ENCODE measurements around the gene MIEF1.

Gene MIEF1

DNA sequence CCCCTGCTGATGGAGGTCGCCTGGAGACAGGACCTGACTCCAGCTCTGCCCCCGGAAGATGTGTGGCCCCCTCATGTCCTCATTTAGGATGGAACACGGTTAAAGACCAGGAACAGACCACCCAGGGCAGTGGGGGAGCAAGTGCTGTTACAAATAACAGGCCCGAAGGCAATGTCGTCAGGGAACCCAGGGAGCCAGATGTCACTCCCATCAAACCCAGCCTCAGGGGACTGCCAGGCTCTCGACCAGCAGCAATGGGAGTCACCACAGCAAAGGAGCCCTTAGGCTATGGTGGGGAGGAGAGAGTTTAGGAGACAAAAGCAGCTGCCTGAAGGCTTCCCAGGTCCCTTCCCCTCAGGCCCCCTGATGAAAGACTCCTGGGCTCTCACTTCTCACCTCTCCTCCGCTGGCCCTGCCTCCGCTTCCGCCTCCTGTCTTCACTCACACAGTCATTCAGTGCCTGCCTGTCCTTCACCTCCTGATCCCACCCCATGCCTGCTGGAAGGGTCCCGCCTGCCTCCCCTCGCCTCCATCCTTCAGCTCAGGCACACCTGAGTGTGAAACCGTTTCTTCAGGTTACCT, 26.1 kb downstream of the MIEF1 start:
- DNase-seq (ENCODE audit: low read depth, low spot score), result no peak

DNA sequence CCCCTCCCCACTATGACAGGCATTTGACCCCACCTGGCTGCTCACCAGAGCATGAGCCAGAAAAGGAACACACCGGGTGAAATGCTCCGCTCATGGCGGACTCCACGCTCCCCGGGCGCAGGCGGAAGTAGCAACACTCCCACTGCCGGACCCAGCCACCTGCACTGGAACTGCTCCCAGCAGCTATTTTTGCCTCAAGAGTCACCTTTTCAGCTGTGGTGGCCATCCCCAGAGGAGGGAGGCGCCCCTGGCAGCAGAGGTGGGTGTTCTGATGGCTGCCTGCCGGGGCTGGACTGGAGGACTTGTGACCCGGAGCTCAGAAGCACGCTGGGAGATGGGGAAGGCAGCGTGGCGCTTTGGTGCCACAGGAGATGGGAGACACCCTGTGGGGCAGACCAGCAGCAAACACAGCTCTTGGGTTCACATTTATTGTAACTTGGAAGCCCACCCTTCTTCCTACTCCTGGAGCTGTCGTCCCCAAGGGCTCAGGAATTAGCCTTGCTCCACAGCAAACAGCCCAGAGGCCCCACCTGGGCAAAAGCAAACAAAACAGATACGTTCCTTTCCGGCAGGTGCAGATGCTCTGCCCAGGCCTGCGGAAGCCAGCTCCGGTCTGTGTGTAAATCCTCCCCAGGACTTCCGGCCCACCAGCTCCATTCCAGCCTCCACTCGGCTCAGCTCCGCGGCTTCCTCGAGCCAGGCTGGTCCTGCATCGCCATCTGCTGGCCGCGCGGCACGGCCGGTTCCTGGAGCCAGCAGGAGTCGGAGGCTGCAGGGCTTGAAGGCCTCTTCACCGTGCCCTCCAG, 26.8 kb downstream of the MIEF1 start:
- peak; percentile 77 for DNase-seq (ENCODE audit: low read depth, low spot score)

DNA sequence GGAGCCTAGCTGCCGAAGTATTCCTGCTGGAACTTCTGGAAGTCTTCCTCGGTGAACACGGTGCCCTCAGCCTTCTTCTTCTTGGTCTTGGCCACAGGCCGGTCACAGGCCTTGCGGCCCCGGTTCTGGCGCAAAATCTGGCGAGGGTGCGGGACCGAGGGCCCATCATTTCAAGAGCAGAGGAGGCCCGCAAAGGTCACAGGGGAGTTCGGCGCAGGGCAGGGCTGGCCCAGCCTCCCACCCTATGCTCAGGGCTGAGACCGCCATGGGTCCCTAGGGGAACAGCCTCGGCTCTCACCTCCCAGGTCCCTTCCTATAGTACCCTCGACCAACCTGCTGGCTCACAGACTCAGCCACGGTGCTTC, 27.4 kb downstream of the MIEF1 start:
- DNase-seq (ENCODE audit: low read depth, low spot score), result no peak

DNA sequence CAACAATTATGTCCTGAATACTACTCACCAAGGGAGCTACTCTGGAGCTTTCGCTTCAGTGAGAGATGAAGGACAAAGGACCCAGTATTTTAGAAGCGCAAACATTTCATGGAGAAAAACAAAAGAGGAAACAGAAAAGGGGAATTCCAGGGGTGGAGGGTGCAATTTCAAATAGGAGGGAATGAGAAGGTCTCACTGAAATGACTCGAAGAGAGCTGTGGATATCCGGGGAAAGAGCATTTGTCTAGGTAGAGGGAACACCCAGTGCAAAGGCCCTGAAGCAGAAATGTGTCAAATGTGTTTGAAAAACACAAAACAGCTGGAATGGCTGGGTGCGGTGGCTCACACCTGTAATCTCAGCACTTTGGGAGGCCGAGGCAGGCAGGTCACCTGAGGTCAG, 28.0 kb downstream of the MIEF1 start:
- no peak for DNase-seq (ENCODE audit: low read depth, low spot score)

DNA sequence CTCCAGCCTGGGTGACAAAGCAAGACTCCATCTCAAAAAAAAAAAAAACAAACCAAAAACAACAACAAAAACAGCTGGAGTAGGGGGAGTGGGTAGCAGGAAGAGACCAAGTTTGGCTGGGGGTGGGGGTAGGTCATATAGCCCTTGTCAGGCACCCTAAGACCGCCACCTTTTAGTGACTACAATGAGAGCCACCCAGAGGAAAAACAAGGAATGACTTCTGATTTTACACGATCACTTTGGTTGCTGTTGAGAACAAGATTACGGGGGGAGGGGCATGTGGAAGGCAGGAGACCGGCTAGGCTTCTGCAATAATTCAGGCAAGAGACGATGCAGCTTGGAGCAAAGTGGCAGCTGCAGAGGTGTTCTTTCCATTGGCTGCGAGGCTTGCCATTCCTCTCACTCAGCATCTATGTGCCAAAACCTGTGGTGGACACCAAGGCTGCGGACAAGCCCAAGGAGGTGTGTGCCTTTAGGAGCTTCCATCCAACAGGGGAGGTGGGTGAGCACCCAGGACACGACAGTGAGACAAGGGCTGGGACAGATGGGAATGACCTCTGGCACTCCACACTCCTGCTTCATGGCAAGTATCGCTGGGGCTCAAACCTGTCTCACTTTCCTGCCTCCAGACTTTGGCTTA, 28.7 kb downstream of the MIEF1 start:
- DNase-seq (ENCODE audit: low read depth, low spot score), result no peak

DNA sequence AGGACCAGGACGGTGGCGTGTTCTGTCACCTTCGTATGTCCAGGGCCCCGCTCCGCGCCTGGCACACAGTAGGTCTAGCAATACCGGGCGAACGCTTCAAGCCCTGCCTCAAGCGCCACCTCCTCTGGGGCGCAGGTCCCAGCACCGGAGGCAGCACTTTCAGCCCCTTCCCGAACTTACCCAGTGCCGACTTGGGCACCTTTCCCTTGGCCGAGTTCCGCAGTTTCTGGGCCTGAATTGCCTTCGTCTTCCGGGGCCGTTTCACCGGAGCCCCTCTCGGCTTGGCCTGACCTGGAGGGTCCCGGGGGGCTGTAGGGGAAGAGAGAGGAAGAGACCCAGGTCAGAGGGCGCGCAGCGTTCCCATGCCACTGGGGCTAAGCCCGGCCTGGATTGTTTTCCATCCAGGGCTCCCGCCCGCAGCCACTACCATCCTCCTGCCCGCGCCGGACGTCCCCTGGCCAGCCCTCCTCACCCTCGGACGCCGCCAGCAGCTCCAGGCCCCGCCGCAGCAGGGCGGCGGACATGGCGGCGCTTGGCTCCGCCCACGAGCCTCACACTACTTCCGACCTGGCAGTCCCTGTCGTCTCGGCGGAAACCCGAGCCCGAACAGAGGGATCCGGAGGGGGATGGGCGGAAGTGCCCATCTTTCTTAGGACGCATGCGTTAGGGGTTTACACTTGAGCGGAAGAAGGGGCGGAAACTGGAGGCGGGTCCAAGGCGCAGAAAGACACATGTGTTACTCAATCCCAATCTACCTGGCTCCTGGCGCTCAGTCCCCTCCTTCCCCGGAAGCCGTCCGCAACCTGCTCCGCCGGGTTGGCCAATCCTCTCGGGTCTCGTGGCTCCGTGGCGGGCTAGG, 30.4 kb downstream of the MIEF1 start, which contains the start of gene RPS19BP1:
Gene RPS19BP1 (minus strand): TSS at position 534 of the 859 bp plus-strand sequence. CDS start 10 bp downstream, at position 524.
- peak; percentile 99 for DNase-seq (ENCODE audit: low read depth, low spot score)

DNA sequence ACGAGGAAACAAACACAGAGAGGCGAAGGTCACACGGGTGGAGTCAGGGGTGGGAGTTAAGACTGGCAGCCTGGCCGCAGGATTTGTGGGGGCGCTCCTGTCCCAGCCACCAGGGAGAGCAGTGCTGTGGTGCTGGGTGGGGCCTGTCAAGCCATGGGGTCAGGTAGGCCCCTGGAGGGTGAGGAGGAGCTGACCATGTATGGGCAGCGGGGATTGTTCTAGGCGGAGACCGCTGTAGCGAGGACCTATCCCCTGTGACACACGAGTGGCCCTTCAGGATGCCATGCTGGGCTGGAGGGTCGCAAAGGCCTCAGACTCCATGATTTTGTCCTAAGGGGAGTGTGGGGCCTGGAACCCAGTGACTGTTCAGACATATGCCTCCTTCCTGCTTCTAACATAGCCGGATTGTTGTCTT, 32.0 kb downstream of the MIEF1 start:
- no peak for DNase-seq (ENCODE audit: low read depth, low spot score)

DNA sequence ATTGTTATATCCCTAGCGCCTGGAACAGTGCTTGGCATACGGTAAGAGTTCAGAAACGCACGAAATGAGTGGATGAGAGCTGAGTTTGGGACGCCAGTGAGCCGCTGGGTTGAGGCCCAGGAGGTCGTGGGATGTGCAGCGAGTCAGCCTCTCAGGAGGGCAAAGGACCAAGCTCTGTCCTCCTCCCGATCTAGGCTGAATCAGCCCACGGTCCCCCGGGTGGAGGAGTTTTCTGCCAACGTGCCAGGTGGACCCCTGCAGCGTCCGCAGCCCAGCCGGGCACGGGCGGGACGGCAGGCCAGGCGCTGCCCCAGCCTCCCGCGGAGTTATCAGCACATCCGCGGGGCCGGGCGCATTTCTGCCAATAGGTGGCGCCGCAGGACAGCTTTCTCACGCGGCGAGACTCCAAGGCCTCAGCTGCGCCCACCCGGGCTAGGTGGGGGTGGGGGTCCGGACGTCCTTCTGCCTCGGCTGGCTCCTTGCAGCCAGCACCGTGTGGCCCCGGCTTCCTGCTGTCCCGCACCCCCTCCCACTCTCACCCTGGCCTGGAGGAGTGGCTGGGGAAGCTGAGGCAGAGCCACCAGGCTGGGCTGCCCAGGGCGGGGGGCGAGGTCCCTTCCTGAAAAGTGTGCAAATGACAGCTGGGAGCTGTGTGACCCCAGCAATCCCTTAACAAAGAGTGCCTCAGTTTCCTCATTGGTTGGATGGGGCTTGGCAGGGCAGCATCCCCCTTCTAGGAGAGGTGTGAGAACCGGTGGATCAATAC, 32.7 kb downstream of the MIEF1 start:
- peak; percentile 60 for DNase-seq (ENCODE audit: low read depth, low spot score)

DNA sequence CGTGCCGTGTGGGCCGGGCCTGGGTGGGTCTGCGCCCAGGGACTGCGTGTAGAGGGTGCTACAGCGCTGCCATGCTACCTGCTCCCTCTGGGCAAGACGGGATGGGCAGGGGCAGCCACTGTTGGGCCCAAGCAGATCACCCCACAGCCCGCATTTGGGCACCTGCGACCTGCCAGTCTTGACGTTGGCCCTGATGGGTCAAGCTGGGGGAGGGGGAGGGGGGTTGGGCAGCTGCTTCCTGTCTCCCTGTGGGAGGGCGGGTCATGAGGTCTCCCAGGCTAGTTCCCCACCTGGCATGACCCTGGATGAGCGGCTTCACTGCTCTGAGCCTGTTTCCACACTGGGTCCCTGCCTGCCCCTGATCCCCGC, 33.3 kb downstream of the MIEF1 start:
- no peak for DNase-seq (ENCODE audit: low read depth, low spot score)

DNA sequence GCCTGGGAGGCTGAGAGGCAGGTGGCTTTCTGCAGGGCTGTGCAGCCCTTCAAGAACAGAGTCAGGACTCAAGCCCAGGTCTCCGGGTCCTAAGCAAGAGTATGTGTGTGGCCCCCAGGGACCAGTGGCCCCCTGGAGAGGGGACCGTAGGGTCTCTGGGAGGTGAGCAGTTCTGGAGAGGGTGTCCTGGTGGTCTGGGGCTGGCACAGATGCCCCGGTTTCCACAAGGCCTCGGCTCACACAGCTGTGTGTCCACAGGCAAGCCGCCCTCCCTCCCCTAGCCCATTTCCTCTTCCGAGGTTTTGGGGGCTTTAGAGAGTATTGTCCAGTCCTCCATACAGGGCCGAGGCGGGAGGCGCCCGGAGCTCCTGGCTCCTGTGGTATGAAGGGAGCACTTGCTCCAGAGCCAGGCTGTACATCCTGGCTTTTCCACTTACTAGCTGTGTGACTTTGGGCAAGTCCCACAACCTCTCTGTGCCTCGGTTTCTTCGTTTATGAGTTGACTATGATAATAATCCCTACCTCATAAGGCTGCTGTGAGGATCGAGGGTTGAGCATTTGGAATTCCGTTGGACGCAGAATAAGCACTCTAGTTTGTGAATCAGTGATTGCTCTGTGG, 33.9 kb downstream of the MIEF1 start:
- DNase-seq (ENCODE audit: low read depth, low spot score), result no peak

DNA sequence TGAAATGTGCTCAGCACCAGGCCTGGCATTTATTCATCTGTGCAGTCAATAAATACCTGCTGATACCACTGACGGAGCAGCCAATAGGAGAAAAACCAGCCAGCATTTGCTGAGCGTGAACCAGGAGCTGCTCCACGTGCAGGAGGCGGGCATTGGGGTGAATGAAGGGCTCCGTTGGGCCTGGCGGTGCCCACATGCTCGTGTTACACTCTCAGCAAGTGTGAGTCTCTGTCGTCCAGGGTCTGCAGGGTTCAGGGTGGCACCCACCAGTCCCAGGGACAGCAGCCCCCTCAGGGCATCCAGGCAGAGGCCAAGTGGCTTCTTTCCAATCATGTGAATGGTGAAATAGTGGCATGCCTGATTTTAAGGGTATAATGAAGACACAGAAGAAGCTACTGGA, 34.6 kb downstream of the MIEF1 start:
- no peak for DNase-seq (ENCODE audit: low read depth, low spot score)

DNA sequence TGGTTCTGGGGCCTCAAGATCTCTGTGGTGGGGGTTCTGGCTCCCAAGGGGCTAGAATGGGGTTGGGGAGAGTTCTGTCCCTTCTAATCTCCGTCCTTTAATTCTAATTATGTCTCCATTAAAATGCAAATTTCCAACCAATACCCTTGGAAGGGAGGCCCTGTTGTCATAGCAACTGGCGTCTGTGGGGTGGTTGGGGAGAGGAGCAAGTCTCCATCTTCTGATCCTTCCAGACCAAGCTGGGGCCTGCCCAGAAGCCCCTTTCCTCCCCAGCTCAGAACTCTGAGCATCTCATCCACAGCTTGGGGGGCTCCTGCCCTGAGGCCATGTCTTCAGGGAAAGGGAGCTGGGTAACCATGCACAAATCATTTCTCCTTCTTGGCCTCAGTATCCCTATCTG, 35.9 kb downstream of the MIEF1 start:
- DNase-seq (ENCODE audit: low read depth, low spot score), result no peak

DNA sequence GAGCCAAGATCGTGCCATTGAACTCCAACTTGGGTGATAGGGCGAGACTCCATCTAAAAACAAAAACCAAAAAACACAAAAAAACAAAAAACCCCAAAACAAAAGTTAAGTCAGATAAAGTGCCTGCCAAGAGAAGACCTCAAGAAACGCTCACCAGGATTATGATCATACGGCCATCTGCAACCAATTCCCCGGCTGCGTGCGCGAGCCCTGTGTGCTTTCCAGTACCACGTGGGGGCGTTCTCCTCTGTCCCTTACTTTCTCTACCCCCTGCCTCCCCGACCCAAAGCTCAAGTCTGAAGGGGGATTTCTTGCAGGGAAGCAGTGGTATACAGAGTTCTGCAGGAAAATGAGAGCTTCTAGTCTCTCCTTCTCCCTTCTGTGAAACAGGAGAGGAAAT, 41.0 kb downstream of the MIEF1 start:
- DNase-seq (ENCODE audit: low read depth, low spot score), result no peak

DNA sequence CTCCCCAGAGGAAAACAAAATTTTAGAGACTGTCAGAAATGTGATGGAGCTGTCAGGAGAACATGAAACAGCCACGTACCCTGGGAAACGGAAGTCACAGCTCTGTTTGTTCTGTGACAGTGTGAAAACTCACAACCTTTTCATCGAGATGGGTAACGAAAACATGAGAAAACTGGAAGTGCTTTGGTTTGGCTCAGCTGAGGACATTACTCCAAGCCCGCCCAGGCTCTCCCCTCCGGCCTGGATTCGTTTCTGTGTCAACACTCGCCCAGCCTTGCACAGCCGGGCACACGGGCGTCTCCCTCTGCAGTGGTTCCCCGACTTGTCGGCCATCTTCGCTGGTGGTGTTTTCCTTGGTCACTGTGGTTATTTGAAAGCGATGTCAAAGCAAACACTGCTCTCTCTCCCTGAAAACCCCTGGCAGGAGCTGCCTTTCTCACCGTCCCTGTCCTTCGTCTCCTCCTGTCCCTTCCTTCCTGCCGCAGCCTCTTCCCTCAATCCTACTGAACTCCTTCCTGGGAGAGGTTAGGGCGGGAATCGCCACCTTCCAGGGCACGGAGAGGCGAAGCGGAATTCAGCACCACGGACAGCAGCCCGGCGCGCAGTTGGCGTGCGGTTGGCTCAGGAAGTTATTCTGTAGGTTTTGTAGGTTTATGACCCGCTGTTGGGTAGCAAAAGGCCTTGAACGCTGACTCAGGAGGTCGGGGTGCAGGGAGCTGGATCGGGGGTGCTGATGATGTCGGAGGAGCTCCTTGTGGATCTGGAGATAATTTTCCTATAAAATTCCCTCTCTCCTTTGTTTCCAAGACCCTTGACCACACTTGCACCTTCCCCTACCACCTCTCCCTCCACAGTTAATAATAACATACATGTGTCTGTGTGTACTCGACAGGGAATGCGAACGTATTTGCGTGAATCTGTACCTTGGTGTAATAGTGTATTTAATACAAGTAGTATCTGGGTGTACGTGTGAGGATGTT, 43.6 kb downstream of the MIEF1 start:
- DNase-seq (ENCODE audit: low read depth, low spot score), result peak; percentile 24

DNA sequence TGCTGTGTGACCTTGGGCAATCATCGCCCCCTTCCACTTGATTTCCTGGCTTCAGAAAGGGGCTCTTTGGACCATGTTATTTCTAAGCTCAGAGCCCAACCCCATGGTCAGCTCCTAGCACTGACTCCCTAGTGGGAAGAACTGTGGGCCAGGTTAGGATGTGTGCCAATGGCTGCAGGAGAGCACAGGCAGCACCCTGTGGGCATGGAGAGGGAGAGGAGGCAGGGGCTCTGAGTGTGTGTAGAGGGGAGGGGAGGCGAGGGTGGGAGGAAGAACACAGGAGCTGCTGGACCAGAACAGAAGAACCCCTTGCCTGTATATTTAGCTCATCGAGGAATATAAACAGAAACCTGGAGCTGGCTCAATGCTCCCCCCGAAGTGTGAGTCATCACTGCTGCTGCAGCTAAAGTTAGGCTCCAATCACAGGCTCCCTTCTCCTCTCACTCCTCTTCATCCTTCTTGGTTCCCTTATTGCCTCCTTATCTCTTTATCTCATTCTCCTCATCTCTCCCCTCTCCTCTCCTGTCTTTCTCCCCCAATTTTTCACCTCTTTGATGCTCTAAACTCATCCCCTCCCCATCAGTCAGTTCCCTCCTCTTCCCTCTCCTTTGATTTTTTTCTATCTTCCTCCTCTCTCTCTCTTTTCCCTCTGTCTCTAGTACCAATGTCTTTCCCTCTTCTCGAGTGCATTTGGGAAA, 44.9 kb downstream of the MIEF1 start:
- no peak for DNase-seq (ENCODE audit: low read depth, low spot score)

DNA sequence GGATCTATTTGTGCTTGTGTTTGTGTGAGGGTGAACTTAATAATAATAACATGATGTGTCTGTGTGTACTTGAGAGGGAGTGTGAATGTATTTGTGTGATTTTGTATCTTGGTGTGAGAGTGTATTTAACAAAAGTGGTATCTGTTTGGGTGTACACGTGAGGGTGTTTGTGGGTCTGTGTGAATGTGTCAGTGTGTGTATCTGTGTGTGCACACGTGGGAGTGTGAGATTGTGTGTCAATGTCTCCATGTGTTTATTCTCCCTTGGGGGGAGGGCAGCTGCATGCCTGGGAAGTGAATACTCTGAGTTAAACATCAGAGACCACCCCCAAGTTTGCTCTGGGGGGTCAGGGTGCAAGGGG, 45.5 kb downstream of the MIEF1 start:
- DNase-seq (ENCODE audit: low read depth, low spot score), result no peak

DNA sequence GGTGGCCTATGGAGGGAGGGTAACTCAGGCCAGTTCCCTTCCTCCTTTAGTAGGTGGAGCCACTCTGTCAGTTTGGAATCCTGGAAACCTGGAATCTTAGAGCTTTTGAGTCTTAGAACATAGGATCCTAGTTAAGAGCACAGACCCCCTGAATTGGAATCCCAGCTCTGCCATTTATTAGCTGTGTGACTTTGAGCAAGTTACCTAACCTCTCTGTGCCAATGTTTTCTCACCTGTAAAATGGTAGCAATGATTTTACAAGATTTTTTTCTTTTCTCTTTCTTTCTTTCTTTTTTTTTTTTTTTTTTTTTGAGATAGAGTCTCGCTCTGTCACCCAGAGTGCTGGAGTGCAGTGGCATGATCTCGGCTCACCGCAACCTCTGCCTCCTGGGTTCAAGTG, 51.3 kb downstream of the MIEF1 start:
- no peak for DNase-seq (ENCODE audit: low read depth, low spot score)

DNA sequence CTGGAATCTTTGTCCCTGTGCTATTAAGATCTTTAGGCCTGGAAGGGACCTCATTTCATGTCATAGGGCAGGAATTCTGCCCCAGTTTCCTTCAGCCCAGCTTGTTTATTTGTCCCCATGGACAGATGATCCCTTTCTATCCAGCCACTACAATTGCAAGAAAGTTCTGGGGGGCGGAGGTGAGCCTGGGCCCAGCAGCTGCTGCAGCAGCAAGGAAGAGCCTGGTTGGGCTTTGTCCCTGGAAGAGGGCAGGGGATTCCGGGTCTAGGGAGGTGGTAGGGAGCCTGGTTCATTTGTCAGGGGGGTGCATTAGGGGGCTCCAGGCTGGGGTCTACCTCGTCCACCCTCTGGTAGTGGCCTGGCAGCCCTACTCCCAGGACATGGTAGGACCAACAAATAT, 52.1 kb downstream of the MIEF1 start:
- DNase-seq (ENCODE audit: low read depth, low spot score), result no peak
